ENCODE data around the gene AMBN. TPM values are rescaled to one million over a fixed set of nuclear protein-coding genes. Genes with fewer than 3 reads are reported as not detected.

Gene AMBN
- polyA plus RNA-seq, 1 donor (not counting 4 experiments of a cell fraction or from before 2014, with no cell fraction given): not detected

- peak overlapping the region; percentile 62 for H2AFZ ChIP-seq (ENCODE audit: control insufficient read depth, low read length)
- FAIRE-seq (no peak), DNase-seq (ENCODE audit: low read depth, low spot score) (no peak)
- H3K9me3 ChIP-seq (ENCODE audit: control insufficient read depth, low read depth, low read length): no peaks in the 10 kb centered on the region
- no peaks in the 10 kb centered on the region for H4K20me1 ChIP-seq (ENCODE audit: control insufficient read depth, extremely low read depth, insufficient read depth, low read length)
- peak overlapping the region in 1 of 3 experiments; percentile 29 for H3K4me3 ChIP-seq (ENCODE audit: control insufficient read depth in 2 of 3, extremely low read depth in 1 of 3, insufficient read depth in 2 of 3, low read depth in 1 of 3, low read length in 3 of 3)
- peak overlapping the region; percentile 58 for H3K4me2 ChIP-seq (ENCODE audit: control insufficient read depth, extremely low read depth, insufficient read depth, low read depth, low read length)
- no peak overlapping the region for H3K9ac ChIP-seq (ENCODE audit: control insufficient read depth, extremely low read depth, insufficient read depth, low read length)
- no peaks in the 10 kb centered on the region for H3K4me1 ChIP-seq (ENCODE audit: control insufficient read depth, extremely low read depth, insufficient read depth, low read length)
- TF ChIP-seq CTCF (optimal IDR thresholded peaks at IDR 0.05 in 1 of 3, IDR thresholded peaks at IDR 0.05 in 1 of 3, conservative IDR thresholded peaks at IDR 0.05 in 1 of 3; ENCODE audit: extremely low read depth in 1 of 3, insufficient read depth in 2 of 3, low read length in 3 of 3): no peak
- TF ChIP-seq EZH2 (IDR thresholded peaks at IDR 0.05; ENCODE audit: low read length): no peak
- dilution Hi-C loops (cut with MboI; ENCODE audit: extremely low pct_ligation_motif_present, low sequenced_read_pairs): no loop called here
- H3K79me2 ChIP-seq (ENCODE audit: control insufficient read depth, insufficient read depth, low read length): no peaks in the 10 kb centered on the region
- peaks cover 18% of the 10 kb centered on the region for H3K27me3 ChIP-seq (ENCODE audit: control insufficient read depth, extremely low read depth, insufficient read depth, low read length)
- H3K27ac ChIP-seq (ENCODE audit: control insufficient read depth, insufficient read depth, low read length): no peak overlapping the region
- H3K9me1 ChIP-seq (ENCODE audit: control insufficient read depth, extremely low read depth, insufficient read depth, low read length): no peaks in the 10 kb centered on the region
- no peaks in the 10 kb centered on the region for H3K36me3 ChIP-seq (ENCODE audit: control insufficient read depth in 2 of 2, extremely low read depth in 1 of 2, insufficient read depth in 2 of 2, low read length in 2 of 2)
Observed at GRCh38 chr4:70613306-70614183, 21.5 kb downstream of the AMBN start.

GRCh38 chr4:70614184-70614555 is 22.1 kb downstream of the AMBN start:
- no peaks in the 10 kb centered on the region for H4K20me1 ChIP-seq (ENCODE audit: control insufficient read depth, extremely low read depth, insufficient read depth, low read length)
- dilution Hi-C loops (cut with MboI; ENCODE audit: extremely low pct_ligation_motif_present, low sequenced_read_pairs): no loop called here
- H3K27ac ChIP-seq (ENCODE audit: control insufficient read depth, insufficient read depth, low read length): no peak overlapping the region
- H3K4me1 ChIP-seq (ENCODE audit: control insufficient read depth, extremely low read depth, insufficient read depth, low read length): no peaks in the 10 kb centered on the region
- H3K27me3 ChIP-seq (ENCODE audit: control insufficient read depth, extremely low read depth, insufficient read depth, low read length): peaks cover 18% of the 10 kb centered on the region
- no peak for DNase-seq (ENCODE audit: low read depth, low spot score)
- TF ChIP-seq EZH2 (IDR thresholded peaks at IDR 0.05; ENCODE audit: low read length): no peak
- TF ChIP-seq CTCF (optimal IDR thresholded peaks at IDR 0.05 in 1 of 3, IDR thresholded peaks at IDR 0.05 in 1 of 3, conservative IDR thresholded peaks at IDR 0.05 in 1 of 3; ENCODE audit: extremely low read depth in 1 of 3, insufficient read depth in 2 of 3, low read length in 3 of 3): no peak
- H3K4me3 ChIP-seq (ENCODE audit: control insufficient read depth in 2 of 3, extremely low read depth in 1 of 3, insufficient read depth in 2 of 3, low read depth in 1 of 3, low read length in 3 of 3): peak overlapping the region in 1 of 3 experiments; percentile 29
- H3K9me1 ChIP-seq (ENCODE audit: control insufficient read depth, extremely low read depth, insufficient read depth, low read length): no peaks in the 10 kb centered on the region
- no peaks in the 10 kb centered on the region for H3K36me3 ChIP-seq (ENCODE audit: control insufficient read depth in 2 of 2, extremely low read depth in 1 of 2, insufficient read depth in 2 of 2, low read length in 2 of 2)
- H3K79me2 ChIP-seq (ENCODE audit: control insufficient read depth, insufficient read depth, low read length): no peaks in the 10 kb centered on the region
- H3K4me2 ChIP-seq (ENCODE audit: control insufficient read depth, extremely low read depth, insufficient read depth, low read depth, low read length): peak overlapping the region; percentile 58
- no peak overlapping the region for H3K9ac ChIP-seq (ENCODE audit: control insufficient read depth, extremely low read depth, insufficient read depth, low read length)
- H3K9me3 ChIP-seq (ENCODE audit: control insufficient read depth, low read depth, low read length): no peaks in the 10 kb centered on the region
- peak overlapping the region; percentile 62 for H2AFZ ChIP-seq (ENCODE audit: control insufficient read depth, low read length)
- no peak for FAIRE-seq
